HG02678 (cell line): ENCODE measurements around the gene RDH13.
"Not testable (repeated sequence)": the region's sequence is repeated elsewhere in the genome, so short reads cannot be mapped to it uniquely, and the experiment has no call there.

ENCODE experiments used
- ATAC-seq: cut with Tn5 transposase; IDR thresholded peaks from one replicate; pipeline ENCODE4 v1.9.1; 2021; ENCODE audit warnings: mild to moderate bottlenecking, moderate library complexity; ENCODE audit not compliant: unreplicated experiment

RDH13 gene

GRCh38 chr19:55018633-55019032 lies 44.3 kb downstream of the RDH13 start:
- no peak for ATAC-seq

DNA sequence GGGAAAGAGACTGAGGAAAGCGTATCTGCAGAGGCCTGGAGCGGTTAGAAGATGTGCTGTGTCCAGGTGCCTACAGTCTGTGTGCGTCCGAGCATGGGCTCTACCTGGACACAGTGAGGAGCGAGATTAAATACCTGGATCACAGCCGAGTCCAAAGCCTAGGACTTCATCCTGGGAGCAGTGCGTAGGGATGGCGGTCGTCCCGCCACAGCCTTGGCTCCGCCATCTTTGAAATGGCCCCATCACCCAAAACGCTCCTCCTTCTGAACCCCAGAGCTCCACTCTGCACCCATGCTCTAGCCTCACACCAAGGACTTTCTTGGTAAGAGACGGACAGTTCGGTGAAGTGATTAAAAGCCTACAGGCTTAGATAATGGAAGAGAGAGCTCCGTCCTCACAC lies 44.7 kb downstream of the RDH13 start:
- ATAC-seq, result no peak

DNA sequence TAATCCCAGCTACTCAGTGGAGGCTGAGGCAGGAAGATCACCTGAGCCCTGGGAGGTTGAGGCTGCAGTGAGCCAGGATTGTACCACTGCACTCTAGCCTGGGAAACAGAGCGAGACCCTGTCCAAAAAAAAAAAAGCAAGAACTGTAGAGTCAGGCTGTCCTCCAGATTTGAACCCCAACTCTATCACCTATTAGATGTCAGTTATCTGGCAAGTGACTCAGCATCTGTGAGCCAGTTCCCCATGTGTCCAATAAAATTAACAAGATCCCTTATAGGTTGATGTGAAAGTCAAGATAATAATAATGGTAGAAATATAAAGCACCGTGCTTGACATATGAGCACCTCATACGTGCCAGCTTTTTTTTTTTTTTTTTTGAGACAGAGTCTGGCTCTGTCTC lies 46.9 kb downstream of the RDH13 start:
- no peak for ATAC-seq

- ATAC-seq, result no peak
These were observed 47.8 kb downstream of the RDH13 start for GRCh38 chr19:55015126-55015525.

DNA sequence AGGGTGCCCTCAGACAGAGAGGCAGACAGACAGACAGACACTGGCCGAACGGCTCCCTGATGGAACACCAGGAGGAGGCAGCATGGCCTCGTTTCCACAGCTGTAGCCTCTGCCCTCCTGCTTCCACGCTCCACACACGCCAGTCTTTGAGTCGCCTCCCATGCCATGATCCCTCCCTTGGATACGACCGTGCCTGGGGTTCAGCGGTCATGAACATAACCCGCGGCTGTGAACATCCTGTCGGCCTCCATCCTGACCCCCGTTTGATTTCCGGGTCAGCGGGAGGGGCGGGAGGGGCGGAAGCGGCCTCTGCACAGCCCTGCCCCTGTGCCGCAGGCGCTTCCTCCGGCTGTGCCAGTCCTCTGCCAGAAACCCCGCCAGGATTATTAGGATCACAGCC lies 48.2 kb downstream of the RDH13 start:
- ATAC-seq, result no peak

- no peak for ATAC-seq
These were observed 49.4 kb downstream of the RDH13 start for GRCh38 chr19:55013596-55013995.

DNA sequence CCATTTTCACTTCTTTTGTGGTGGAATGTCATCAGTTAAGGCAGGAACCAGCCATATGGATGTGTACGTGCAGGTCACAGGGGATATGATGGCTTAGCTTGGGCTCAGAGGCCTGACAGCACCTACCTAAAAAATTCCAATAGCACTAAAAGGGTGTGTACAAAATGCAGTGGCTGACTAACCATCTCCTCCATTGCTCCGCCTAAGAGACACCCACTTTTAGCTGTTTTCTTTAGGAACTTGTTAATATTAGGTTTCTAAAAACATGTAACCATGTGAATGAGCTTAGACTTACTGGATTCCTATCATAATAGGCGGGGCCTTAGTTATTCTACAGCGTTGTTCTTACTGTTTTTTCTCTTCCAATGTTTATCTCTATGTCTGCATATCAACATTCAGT lies 50.6 kb downstream of the RDH13 start:
- no peak for ATAC-seq

DNA sequence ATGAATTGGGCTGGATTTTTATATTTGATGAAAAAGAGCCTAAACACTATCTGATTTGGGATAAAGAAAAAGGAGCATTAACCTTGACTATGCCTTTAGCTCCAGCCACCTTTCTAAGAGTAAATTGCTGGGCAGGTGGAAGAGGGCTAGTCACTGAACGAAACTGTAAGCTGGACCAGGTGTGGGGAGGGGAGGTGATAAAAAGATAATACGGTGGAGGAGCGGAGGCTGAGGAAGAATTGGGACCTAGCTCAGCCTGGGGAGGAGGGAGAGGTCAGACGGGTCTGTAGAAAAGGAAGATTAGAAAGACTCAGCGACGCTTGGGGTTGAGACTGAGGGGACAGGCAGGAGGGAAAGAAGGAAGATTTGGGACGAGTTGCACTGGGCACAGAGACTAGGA lies 52.4 kb downstream of the RDH13 start:
- ATAC-seq, result not testable (repeated sequence)

DNA sequence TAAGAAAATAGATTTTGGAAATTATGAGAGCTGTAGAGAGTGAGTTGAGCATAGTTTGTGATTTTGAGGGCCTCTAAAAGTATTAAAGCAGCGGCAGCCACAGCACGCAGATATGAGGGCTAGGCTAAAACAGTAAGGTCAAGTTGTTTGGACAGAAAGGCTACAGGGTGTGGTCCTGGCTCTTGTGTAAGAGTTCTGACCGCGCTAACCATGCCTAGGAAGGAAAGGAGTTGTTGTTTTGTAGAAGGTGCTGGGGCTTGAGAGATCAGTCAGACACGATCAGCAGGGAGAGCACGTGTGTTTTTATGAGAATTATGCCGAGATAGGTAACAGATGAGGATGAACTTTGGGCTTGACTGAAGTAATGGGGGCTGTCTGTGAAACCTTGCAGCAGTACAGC lies 54.2 kb downstream of the RDH13 start:
- ATAC-seq, result not testable (repeated sequence)

DNA sequence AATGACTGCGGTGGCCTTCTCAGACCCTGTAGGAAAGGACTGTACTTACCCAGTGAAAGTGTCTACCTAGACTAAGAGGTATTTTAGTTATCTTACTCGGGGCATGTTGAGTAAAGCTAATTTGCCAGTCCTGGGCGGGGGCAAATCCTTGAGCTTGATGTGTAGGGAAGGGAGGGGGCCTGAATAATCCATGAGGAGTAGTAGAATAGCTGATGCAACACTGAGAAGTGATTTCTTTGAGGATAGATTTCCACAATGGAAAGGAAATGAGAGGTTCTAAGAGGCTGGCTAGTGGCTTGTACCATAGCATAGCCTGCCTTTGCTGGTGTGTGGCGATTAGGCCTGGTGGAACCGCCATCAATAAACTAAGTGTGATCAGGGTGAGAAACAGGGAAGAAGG lies 54.8 kb downstream of the RDH13 start:
- not testable (repeated sequence) for ATAC-seq

- ATAC-seq, result not testable (repeated sequence)
These were observed 55.4 kb downstream of the RDH13 start for GRCh38 chr19:55007537-55007936.

GRCh38 chr19:55006795-55007194 lies 56.2 kb downstream of the RDH13 start:
- not testable (repeated sequence) for ATAC-seq

DNA sequence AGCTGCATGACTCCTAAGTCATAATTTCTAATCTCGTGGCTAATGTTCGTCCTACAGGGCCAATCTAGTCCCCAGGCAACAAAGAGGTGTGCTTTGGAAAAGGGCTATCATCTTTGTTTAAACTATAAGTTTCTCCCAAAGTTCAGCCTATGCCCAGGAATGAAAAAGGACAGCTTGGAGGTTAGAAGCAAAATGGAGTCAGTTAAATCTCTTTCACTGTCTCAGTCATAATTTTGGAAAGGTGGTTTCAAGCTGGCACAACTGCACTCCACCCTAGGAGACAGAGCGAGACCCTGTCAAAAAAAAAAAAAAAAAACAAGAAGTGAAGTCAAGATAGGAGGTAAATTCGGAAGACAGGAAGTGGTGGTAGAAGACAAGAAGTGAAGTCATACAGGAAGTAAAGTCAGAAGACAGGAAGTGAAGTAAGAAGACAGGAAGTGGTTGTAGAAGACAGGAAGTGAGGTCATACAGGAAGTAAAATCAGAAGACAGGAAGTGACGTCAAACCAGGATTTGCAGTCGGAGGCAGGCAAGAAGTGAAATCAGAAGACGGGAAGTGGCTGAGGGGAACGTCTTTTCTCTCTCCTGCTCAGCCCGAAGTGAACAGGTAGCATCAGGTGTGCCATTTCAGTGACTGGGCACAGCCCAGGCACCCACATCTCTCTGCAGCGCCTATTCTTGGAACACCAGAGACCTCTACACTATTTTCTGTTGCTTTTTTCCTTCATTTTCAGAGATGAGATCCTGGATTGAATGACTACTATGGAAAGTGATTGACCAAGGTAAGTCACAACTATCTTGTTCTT lies 57.1 kb downstream of the RDH13 start:
- ATAC-seq, result no peak

DNA sequence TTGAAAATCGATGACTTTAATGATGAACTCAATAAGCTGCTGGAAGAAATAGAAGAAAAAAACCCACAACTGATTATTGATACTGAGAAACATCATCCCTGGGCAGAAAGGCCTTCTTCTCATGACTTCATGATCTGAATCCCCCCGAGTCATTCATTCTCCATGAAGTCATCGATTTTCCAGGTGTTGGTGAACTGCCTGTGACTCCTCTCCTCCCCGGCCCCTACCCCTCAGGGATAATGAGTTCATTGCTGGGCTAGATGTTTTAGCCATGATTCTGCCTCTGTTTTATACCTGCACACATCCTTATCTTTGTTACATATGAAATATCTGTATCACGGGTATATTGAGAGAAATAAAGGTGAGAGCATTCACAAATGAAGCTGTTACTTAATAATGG lies 62.2 kb downstream of the RDH13 start:
- ATAC-seq, result no peak

DNA sequence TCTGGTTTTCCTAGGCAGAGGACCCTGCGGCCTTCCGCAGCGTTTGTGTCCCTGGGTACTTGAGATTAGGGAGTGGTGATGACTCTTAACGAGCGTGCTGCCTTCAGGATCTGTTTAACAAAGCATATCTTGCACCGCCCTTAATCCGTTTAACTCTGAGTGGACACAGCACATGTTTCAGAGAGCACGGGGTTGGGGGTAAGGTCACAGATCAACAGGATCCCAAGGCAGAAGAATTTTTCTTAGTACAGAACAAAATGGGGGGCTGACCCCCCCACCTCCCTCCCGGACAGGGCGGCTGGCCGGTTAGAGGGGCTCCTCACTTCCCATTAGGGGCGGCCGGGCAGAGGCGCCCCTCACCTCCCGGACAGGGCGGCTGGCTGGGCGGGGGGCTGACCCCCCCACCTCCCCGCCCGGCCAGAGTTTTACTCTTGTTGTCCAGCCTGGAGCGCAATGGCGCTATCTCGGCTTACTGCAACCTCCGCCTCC lies 64.2 kb downstream of the RDH13 start:
- not testable (repeated sequence) for ATAC-seq

DNA sequence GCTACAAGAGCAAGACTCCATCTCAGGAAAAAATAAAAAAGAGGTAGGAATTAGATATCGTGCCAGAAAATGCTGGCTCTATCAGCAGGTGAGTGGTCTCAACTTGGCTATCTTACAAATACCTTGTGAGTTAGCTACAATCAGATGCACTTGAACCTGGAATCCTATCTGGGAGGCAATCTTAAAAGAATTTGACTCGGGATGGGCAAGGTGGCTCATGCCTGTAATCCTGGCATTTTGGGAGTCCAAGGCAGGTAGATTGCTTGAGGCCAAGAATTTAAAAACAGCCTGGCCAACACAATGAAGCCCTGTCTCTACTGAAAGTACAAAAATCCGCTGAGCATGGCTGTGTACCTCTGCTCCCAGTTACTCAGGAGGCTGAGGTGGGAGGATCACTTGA lies 67.4 kb downstream of the RDH13 start:
- ATAC-seq, result no peak
